ENCODE data around the gene SKIC2.

The SKIC2 gene

GRCh38 chr6:31966506-31966905 is 7.5 kb downstream of the SKIC2 start:
- Histone ChIP-seq H3K27me3 (ENCODE audit: insufficient read depth, poor library complexity, severe bottlenecking) (no peaks in the 10 kb centered on the region), H3K27ac (replicated peaks) (no peak overlapping the region), H3K4me3 (replicated peaks; ENCODE audit: insufficient read depth, low read length) (no peak overlapping the region)
- TF ChIP-seq REST (IDR thresholded peaks at IDR 0.05; ENCODE audit: insufficient replicate concordance, low read depth) = no peak
- no peak for TF ChIP-seq CTCF (IDR thresholded peaks at IDR 0.05; ENCODE audit: insufficient read depth, low read length)
- TF ChIP-seq SPI1 (IDR thresholded peaks at IDR 0.05; ENCODE audit: borderline replicate concordance, low read depth) = no peak
- no peak for TF ChIP-seq GABPA (IDR thresholded peaks at IDR 0.05; ENCODE audit: low read depth)
- TF ChIP-seq POLR2AphosphoS5 (IDR thresholded peaks at IDR 0.05; ENCODE audit: low read depth) = no peak
- no peak for DNase-seq (ENCODE audit: low read depth in 1 of 2, low spot score in 1 of 2)

GRCh38 chr6:31966997-31967925 is 8.3 kb downstream of the SKIC2 start:
- no peaks in the 10 kb centered on the region for H3K27me3 ChIP-seq (ENCODE audit: insufficient read depth, poor library complexity, severe bottlenecking)
- no peak overlapping the region for H3K4me3 ChIP-seq (replicated peaks; ENCODE audit: insufficient read depth, low read length)
- H3K27ac ChIP-seq (replicated peaks) = no peak overlapping the region
- DNase-seq (ENCODE audit: low read depth in 1 of 2, low spot score in 1 of 2) = no peak
- TF ChIP-seq CTCF (IDR thresholded peaks at IDR 0.05; ENCODE audit: insufficient read depth, low read length) (no peak), GABPA (IDR thresholded peaks at IDR 0.05; ENCODE audit: low read depth) (no peak), REST (IDR thresholded peaks at IDR 0.05; ENCODE audit: insufficient replicate concordance, low read depth) (no peak), SPI1 (IDR thresholded peaks at IDR 0.05; ENCODE audit: borderline replicate concordance, low read depth) (no peak), POLR2AphosphoS5 (IDR thresholded peaks at IDR 0.05; ENCODE audit: low read depth) (no peak)

- TF ChIP-seq SPI1 (IDR thresholded peaks at IDR 0.05; ENCODE audit: borderline replicate concordance, low read depth) (no peak), REST (IDR thresholded peaks at IDR 0.05; ENCODE audit: insufficient replicate concordance, low read depth) (no peak), CTCF (IDR thresholded peaks at IDR 0.05; ENCODE audit: insufficient read depth, low read length) (no peak), POLR2AphosphoS5 (IDR thresholded peaks at IDR 0.05; ENCODE audit: low read depth) (no peak), GABPA (IDR thresholded peaks at IDR 0.05; ENCODE audit: low read depth) (no peak)
- no peaks in the 10 kb centered on the region for H3K27me3 ChIP-seq (ENCODE audit: insufficient read depth, poor library complexity, severe bottlenecking)
- H3K27ac ChIP-seq (replicated peaks) = no peak overlapping the region
Measured at GRCh38 chr6:31967926-31968320, 8.9 kb downstream of the SKIC2 start.

More at GRCh38 chr6:31967926-31968320, 8.9 kb downstream of the SKIC2 start:
- H3K4me3 ChIP-seq (replicated peaks; ENCODE audit: insufficient read depth, low read length) = no peak overlapping the region
- no peak for DNase-seq (ENCODE audit: low read depth in 1 of 2, low spot score in 1 of 2)

All from HL-60 (cell line).